ENCODE results near the gene RINL.
"Not testable (repeated sequence)": the region's sequence is repeated elsewhere in the genome, so short reads cannot be mapped to it uniquely, and the experiment has no call there.

RINL gene

GRCh38 chr19:38873400-38873799, 4.7 kb downstream of the RINL start:
- H3K4me3 ChIP-seq (ENCODE audit: extremely low read depth, insufficient read depth, low read length, poor library complexity, severe bottlenecking); H3K27ac ChIP-seq (ENCODE audit: low read depth, low read length, severe bottlenecking); H3K36me3 ChIP-seq (ENCODE audit: control insufficient read depth, insufficient read depth, low read length); H3K4me1 ChIP-seq (ENCODE audit: control insufficient read depth, insufficient read depth, low read length, poor library complexity, severe bottlenecking); H3K9me3 ChIP-seq (ENCODE audit: control insufficient read depth, low read length): not testable (repeated sequence)
- WGBS, 2 experiments (ENCODE audit: insufficient coverage in 2 of 2) = 92 to 97% methylated on average over 10 of the region's 10 CpGs

DNA sequence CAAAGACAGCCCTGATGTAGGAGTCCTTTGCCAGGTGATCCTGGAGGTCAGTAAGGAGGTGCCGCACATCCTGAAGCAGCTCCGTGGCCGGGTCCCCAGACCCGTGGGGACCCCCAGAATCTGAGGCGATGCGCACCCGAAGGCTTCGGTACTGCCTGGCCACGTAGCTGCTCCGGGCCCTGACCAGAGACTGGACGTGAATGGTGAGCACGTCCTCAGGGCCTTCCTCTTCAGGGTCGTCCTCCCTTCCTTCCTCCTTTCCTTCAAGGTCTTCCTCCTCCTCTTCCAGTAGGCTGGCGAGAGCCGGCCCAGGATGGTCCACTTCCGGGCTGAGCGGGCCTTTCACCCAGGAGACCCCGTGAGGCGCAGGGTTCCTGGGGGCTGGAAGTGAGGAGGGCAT, 7.5 kb downstream of the RINL start:
- Histone ChIP-seq H3K4me1 (ENCODE audit: control insufficient read depth, insufficient read depth, low read length, poor library complexity, severe bottlenecking) (peaks cover 2% of the 10 kb centered on the region), H3K36me3 (ENCODE audit: control insufficient read depth, insufficient read depth, low read length) (no peaks in the 10 kb centered on the region), H3K27ac (ENCODE audit: low read depth, low read length, severe bottlenecking) (no peak overlapping the region), H3K4me3 (ENCODE audit: extremely low read depth, insufficient read depth, low read length, poor library complexity, severe bottlenecking) (no peak overlapping the region), H3K9me3 (ENCODE audit: control insufficient read depth, low read length) (no peaks in the 10 kb centered on the region)
- WGBS, 2 experiments (ENCODE audit: insufficient coverage in 2 of 2) = 94 to 100% methylated on average over 13 to 18 of the region's 19 CpGs

- WGBS, 2 experiments (ENCODE audit: insufficient coverage in 2 of 2) = 41 to 55% methylated on average over 27 to 36 of the region's 62 CpGs
- H3K9me3 ChIP-seq (ENCODE audit: control insufficient read depth, low read length) = no peaks in the 10 kb centered on the region
- peaks cover 5% of the 10 kb centered on the region for H3K4me1 ChIP-seq (ENCODE audit: control insufficient read depth, insufficient read depth, low read length, poor library complexity, severe bottlenecking)
- H3K36me3 ChIP-seq (ENCODE audit: control insufficient read depth, insufficient read depth, low read length) = no peaks in the 10 kb centered on the region
- H3K4me3 ChIP-seq (ENCODE audit: extremely low read depth, insufficient read depth, low read length, poor library complexity, severe bottlenecking) = peak overlapping the region; percentile 1
- no peak overlapping the region for H3K27ac ChIP-seq (ENCODE audit: low read depth, low read length, severe bottlenecking)
These were observed 8.1 kb downstream of the RINL start for GRCh38 chr19:38869836-38870607.

- Histone ChIP-seq H3K9me3 (ENCODE audit: control insufficient read depth, low read length) (no peaks in the 10 kb centered on the region), H3K4me3 (ENCODE audit: extremely low read depth, insufficient read depth, low read length, poor library complexity, severe bottlenecking) (peak overlapping the region; percentile 1), H3K36me3 (ENCODE audit: control insufficient read depth, insufficient read depth, low read length) (no peaks in the 10 kb centered on the region), H3K4me1 (ENCODE audit: control insufficient read depth, insufficient read depth, low read length, poor library complexity, severe bottlenecking) (peaks cover 5% of the 10 kb centered on the region), H3K27ac (ENCODE audit: low read depth, low read length, severe bottlenecking) (no peak overlapping the region)
- 83 to 85% methylated on average over 24 to 34 of the region's 34 CpGs for WGBS, 2 experiments (ENCODE audit: insufficient coverage in 2 of 2)
These were observed 8.8 kb downstream of the RINL start for GRCh38 chr19:38869160-38869835.

DNA sequence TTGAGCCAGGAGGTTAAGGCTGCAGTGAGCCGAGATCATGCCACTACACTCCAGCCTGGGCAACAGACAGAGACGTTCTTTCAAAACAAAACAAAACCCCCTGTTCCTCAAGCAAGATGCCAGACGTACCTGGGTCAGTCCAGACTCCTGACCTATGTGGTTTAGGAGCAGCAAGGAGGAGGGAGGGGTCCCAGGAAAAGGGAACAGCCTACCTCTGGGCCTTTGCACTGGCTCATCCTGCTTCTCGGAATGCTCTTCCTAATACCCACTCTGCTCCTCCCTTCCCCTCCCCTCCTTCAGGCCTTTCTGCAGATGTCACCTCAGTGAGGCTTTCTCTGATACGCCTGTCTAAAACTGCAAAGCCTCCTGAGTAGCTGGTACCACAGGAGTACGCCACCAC, 9.5 kb downstream of the RINL start:
- Histone ChIP-seq H3K27ac (ENCODE audit: low read depth, low read length, severe bottlenecking) (no peak overlapping the region), H3K4me1 (ENCODE audit: control insufficient read depth, insufficient read depth, low read length, poor library complexity, severe bottlenecking) (peaks cover 5% of the 10 kb centered on the region), H3K36me3 (ENCODE audit: control insufficient read depth, insufficient read depth, low read length) (no peaks in the 10 kb centered on the region), H3K4me3 (ENCODE audit: extremely low read depth, insufficient read depth, low read length, poor library complexity, severe bottlenecking) (no peak overlapping the region), H3K9me3 (ENCODE audit: control insufficient read depth, low read length) (no peaks in the 10 kb centered on the region)
- WGBS, 2 experiments (ENCODE audit: insufficient coverage in 2 of 2) = 91 to 100% methylated on average over 3 of the region's 6 CpGs

DNA sequence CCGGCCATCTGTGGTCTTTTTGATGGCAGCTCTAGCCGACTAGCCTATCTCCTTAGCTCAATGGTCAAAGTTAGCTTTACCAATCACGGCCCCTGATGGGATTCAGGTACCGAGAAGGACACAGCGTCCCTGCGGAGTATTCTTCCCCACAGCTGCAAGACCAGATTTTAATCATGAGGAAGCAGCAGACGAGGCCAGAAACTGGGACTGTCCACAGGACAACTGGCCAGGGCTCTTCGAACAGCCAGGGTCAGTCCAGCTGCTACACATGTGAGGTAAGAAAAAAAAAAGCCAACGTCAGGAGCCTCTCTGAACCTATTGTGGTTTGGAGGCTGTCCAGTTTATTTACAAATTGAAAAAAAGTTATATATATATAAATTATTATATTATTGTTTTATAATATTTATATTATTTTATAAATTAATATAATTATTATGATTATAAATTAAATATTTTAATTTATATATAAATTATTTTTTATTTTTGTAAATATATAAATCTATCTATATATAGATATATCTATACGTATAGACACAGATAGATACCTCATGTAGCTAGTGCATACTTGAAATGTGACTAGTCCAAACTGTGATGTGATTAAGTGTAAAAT, 10.8 kb downstream of the RINL start:
- no peak overlapping the region for H3K4me3 ChIP-seq (ENCODE audit: extremely low read depth, insufficient read depth, low read length, poor library complexity, severe bottlenecking)
- H3K27ac ChIP-seq (ENCODE audit: low read depth, low read length, severe bottlenecking) = no peak overlapping the region
- H3K9me3 ChIP-seq (ENCODE audit: control insufficient read depth, low read length) = no peaks in the 10 kb centered on the region
- peaks cover 5% of the 10 kb centered on the region for H3K4me1 ChIP-seq (ENCODE audit: control insufficient read depth, insufficient read depth, low read length, poor library complexity, severe bottlenecking)
- H3K36me3 ChIP-seq (ENCODE audit: control insufficient read depth, insufficient read depth, low read length) = no peaks in the 10 kb centered on the region
- WGBS, 2 experiments (ENCODE audit: insufficient coverage in 2 of 2) = 95 to 99% methylated on average over 7 to 8 of the region's 10 CpGs

DNA sequence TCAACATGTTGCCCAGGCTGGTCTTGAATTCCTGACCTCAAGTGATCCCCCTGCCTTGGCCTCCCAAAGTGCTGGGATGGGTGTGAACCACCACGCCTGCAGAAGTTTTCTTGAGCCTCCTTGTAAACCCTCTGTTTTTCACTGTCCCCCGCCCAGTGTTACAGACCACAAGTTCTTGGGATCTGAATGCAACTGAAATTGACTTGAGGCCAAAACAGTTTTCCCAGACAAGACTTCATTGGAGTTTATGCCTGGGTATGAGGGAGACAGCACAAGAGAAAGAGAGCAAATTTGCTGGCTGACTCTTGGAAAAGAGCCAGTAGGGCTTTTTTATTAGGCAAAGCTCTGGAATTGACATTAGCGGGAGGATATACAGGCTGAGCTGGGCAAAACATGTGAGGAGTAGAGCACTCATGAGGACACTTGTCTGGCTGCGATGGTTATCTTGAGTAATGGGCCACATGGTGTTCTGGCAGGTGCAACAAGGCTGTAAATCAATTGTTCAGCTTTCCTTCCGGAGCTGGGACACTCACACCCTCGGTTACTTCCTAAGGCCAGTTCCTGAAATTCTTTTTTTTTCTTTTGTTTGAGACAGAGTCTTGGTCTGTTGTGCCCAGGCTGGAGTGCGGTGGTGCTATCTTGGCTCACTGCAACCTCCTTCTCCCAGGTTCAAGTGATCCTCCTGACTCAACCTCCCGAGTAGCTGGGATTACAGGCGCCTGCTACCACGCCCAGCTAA, 15.6 kb downstream of the RINL start:
- Histone ChIP-seq H3K4me1 (ENCODE audit: control insufficient read depth, insufficient read depth, low read length, poor library complexity, severe bottlenecking) (peaks cover 5% of the 10 kb centered on the region), H3K9me3 (ENCODE audit: control insufficient read depth, low read length) (no peaks in the 10 kb centered on the region), H3K4me3 (ENCODE audit: extremely low read depth, insufficient read depth, low read length, poor library complexity, severe bottlenecking) (no peak overlapping the region), H3K36me3 (ENCODE audit: control insufficient read depth, insufficient read depth, low read length) (no peaks in the 10 kb centered on the region), H3K27ac (ENCODE audit: low read depth, low read length, severe bottlenecking) (no peak overlapping the region)
- 90 to 94% methylated on average over 5 to 10 of the region's 10 CpGs for WGBS, 2 experiments (ENCODE audit: insufficient coverage in 2 of 2)

DNA sequence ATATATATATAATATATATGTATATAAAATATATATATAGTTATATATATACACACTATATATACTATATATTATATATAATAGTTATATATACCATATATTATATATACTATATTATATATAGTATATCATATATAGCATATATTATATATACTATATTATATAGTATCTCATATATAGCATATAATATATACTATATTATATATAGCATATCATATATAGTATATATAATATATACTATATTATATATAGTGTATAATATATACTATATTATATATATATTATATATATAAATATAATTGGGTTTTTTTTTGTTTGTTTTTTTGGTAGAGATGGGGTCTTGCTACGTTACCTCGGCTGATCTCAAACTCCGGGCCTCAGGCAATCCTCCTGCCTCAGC, 16.7 kb downstream of the RINL start:
- H3K9me3 ChIP-seq (ENCODE audit: control insufficient read depth, low read length) = peaks cover 5% of the 10 kb centered on the region
- H3K4me1 ChIP-seq (ENCODE audit: control insufficient read depth, insufficient read depth, low read length, poor library complexity, severe bottlenecking) = peaks cover 5% of the 10 kb centered on the region
- H3K27ac ChIP-seq (ENCODE audit: low read depth, low read length, severe bottlenecking) = no peak overlapping the region
- H3K36me3 ChIP-seq (ENCODE audit: control insufficient read depth, insufficient read depth, low read length) = no peaks in the 10 kb centered on the region
- H3K4me3 ChIP-seq (ENCODE audit: extremely low read depth, insufficient read depth, low read length, poor library complexity, severe bottlenecking) = no peak overlapping the region
- 100% methylated on average over 2 of the region's 3 CpGs; no CpG with 5 or more reads in 1 of the 2 experiments for WGBS, 2 experiments (ENCODE audit: insufficient coverage in 2 of 2)

GRCh38 chr19:38859631-38860204, 18.4 kb downstream of the RINL start:
- not testable (repeated sequence) for H3K4me1 ChIP-seq (ENCODE audit: control insufficient read depth, insufficient read depth, low read length, poor library complexity, severe bottlenecking); H3K9me3 ChIP-seq (ENCODE audit: control insufficient read depth, low read length); H3K4me3 ChIP-seq (ENCODE audit: extremely low read depth, insufficient read depth, low read length, poor library complexity, severe bottlenecking); H3K27ac ChIP-seq (ENCODE audit: low read depth, low read length, severe bottlenecking); H3K36me3 ChIP-seq (ENCODE audit: control insufficient read depth, insufficient read depth, low read length)
- WGBS, 2 experiments (ENCODE audit: insufficient coverage in 2 of 2) = 88 to 93% methylated on average over 8 to 18 of the region's 21 CpGs

- H3K4me3 ChIP-seq (ENCODE audit: extremely low read depth, insufficient read depth, low read length, poor library complexity, severe bottlenecking) = no peak overlapping the region
- H3K4me1 ChIP-seq (ENCODE audit: control insufficient read depth, insufficient read depth, low read length, poor library complexity, severe bottlenecking) = no peaks in the 10 kb centered on the region
- no peaks in the 10 kb centered on the region for H3K36me3 ChIP-seq (ENCODE audit: control insufficient read depth, insufficient read depth, low read length)
- 92 to 100% methylated on average over 1 to 2 of the region's 3 CpGs for WGBS, 2 experiments (ENCODE audit: insufficient coverage in 2 of 2)
- peaks cover 5% of the 10 kb centered on the region for H3K9me3 ChIP-seq (ENCODE audit: control insufficient read depth, low read length)
- H3K27ac ChIP-seq (ENCODE audit: low read depth, low read length, severe bottlenecking) = no peak overlapping the region
These were observed 21.3 kb downstream of the RINL start for GRCh38 chr19:38856813-38857212.

Measured in mesodermal cell (in vitro differentiated cells).